ENCODE results near the gene CGRRF1.

CGRRF1 gene

DNA sequence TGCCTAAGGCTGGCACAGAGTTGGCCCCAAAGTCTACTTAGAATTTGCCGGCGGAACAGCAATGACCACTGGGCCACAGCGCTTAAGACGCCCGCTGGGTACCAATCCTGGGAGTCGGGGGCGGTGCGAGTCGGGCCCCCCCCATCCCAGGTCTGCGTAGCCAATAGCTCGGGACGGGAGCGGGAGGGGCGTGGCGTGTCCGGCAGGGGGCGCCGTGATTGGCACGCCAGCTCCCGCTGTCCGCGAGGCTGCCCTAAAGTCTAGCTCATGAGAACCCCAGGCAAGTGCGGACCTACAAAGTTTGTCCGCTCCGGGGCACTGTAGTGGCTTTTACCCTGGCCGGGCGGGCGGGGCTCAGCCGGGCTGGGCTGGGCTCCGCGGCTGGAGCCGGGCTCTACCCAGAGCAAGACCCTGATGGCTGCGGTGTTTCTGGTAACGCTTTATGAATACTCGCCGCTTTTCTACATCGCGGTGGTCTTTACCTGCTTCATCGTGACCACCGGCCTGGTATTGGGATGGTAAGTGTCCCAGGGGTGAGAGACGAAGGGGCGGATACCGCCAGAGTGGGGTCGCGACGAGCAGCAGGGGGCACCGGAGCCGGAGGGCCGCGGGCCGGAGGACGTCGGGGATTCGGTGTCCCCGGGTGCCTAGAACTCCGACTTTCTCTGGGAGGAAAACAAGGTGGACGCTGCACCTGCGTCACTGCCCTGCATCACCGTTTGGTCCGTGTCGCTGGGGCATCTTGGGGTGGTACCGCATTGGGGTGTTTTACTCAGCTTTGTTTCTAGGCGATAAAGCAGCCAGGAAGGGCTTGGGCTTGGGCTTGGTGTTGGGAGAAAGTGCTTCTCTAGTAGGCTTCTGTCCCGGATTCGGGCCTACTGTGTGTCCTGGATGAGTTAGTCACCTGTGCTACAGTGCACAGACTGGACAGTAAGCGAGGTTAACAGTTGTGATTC, at the start of gene CGRRF1:
Gene CGRRF1 (plus strand): TSS at position 361 of the 956 bp plus-strand sequence. CDS start 54 bp downstream, at position 415.
- Histone ChIP-seq H3K27ac (ENCODE audit: low read length) (peak within 1 kb of the TSS; percentile 78), H3K9ac (ENCODE audit: low read length) (peak within 1 kb of the TSS; percentile 88), H3K36me3 (ENCODE audit: control insufficient read depth, low read depth, low read length) (no peaks in the 10 kb centered on the region), H3K4me1 (ENCODE audit: control insufficient read depth, low read depth, low read length) (no peaks in the 10 kb centered on the region), H3K27me3 (ENCODE audit: control insufficient read depth, insufficient read depth, low read length) (no peaks in the 10 kb centered on the region), H3K4me3 (ENCODE audit: low read length) (peak within 1 kb of the TSS; percentile 99), H3K9me3 (ENCODE audit: control insufficient read depth, low read depth, low read length) (no peaks in the 10 kb centered on the region)

GRCh38 chr14:54462048-54462447, 47.7 kb upstream of the CGRRF1 start:
- H3K27ac ChIP-seq (ENCODE audit: low read length), result no peak overlapping the region
- no peaks in the 10 kb centered on the region for H3K4me1 ChIP-seq (ENCODE audit: control insufficient read depth, low read depth, low read length)
- H3K9me3 ChIP-seq (ENCODE audit: control insufficient read depth, low read depth, low read length), result no peaks in the 10 kb centered on the region
- H3K4me3 ChIP-seq (ENCODE audit: low read length), result no peak overlapping the region
- H3K27me3 ChIP-seq (ENCODE audit: control insufficient read depth, insufficient read depth, low read length), result no peaks in the 10 kb centered on the region
- H3K9ac ChIP-seq (ENCODE audit: low read length), result no peak overlapping the region
- no peaks in the 10 kb centered on the region for H3K36me3 ChIP-seq (ENCODE audit: control insufficient read depth, low read depth, low read length)

DNA sequence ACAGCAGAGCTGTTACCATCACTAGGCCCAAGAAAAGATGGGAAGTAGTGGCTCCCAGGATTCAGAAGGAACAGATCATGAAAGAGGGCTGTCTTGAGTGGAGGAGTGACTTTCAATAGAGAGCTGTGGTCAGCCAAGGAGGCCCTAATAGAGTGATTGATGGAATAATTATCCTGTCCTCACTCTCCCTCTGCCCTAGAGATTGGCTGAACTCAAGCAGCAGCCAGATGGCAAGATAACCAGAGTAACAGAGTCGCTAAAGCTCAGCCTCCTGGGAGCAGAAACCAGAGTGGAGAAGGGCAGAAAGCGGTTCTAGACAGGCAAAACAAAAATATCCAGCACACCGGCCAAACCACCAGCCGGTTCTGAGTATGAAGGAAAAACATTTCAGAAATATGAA, 44.1 kb upstream of the CGRRF1 start:
- Histone ChIP-seq H3K9ac (ENCODE audit: low read length) (no peak overlapping the region), H3K4me1 (ENCODE audit: control insufficient read depth, low read depth, low read length) (no peaks in the 10 kb centered on the region), H3K36me3 (ENCODE audit: control insufficient read depth, low read depth, low read length) (no peaks in the 10 kb centered on the region), H3K4me3 (ENCODE audit: low read length) (no peak overlapping the region), H3K27ac (ENCODE audit: low read length) (no peak overlapping the region), H3K27me3 (ENCODE audit: control insufficient read depth, insufficient read depth, low read length) (no peaks in the 10 kb centered on the region), H3K9me3 (ENCODE audit: control insufficient read depth, low read depth, low read length) (no peaks in the 10 kb centered on the region)

DNA sequence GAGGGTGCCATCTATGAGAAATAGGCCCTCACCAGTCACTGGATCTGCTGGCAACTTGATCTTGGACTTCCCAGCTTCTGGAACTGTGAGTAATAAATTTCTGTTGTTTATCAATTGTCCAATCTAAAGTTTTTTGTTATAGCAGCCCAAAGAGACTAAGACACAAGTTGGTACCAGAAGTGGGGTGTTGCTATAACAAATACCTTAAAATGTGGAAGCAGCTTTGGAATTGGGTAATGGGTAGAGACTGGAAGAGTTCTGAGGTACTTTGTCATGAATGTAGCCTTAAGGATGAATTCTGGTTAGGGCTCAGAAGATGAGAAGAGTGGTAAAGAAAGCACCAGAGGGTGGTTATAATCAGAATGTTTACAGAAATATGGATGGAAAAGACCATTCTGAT, 42.4 kb upstream of the CGRRF1 start:
- Histone ChIP-seq H3K9ac (ENCODE audit: low read length) (no peak overlapping the region), H3K27ac (ENCODE audit: low read length) (no peak overlapping the region), H3K27me3 (ENCODE audit: control insufficient read depth, insufficient read depth, low read length) (no peaks in the 10 kb centered on the region), H3K4me1 (ENCODE audit: control insufficient read depth, low read depth, low read length) (no peaks in the 10 kb centered on the region), H3K9me3 (ENCODE audit: control insufficient read depth, low read depth, low read length) (no peaks in the 10 kb centered on the region), H3K4me3 (ENCODE audit: low read length) (no peak overlapping the region), H3K36me3 (ENCODE audit: control insufficient read depth, low read depth, low read length) (no peaks in the 10 kb centered on the region)

GRCh38 chr14:54470701-54471100, 39.0 kb upstream of the CGRRF1 start:
- no peaks in the 10 kb centered on the region for H3K4me1 ChIP-seq (ENCODE audit: control insufficient read depth, low read depth, low read length)
- H3K9ac ChIP-seq (ENCODE audit: low read length), result no peak overlapping the region
- no peaks in the 10 kb centered on the region for H3K27me3 ChIP-seq (ENCODE audit: control insufficient read depth, insufficient read depth, low read length)
- no peak overlapping the region for H3K27ac ChIP-seq (ENCODE audit: low read length)
- H3K4me3 ChIP-seq (ENCODE audit: low read length), result no peak overlapping the region
- H3K36me3 ChIP-seq (ENCODE audit: control insufficient read depth, low read depth, low read length), result no peaks in the 10 kb centered on the region
- no peaks in the 10 kb centered on the region for H3K9me3 ChIP-seq (ENCODE audit: control insufficient read depth, low read depth, low read length)

GRCh38 chr14:54471641-54472040, 38.1 kb upstream of the CGRRF1 start:
- no peaks in the 10 kb centered on the region for H3K27me3 ChIP-seq (ENCODE audit: control insufficient read depth, insufficient read depth, low read length)
- H3K4me1 ChIP-seq (ENCODE audit: control insufficient read depth, low read depth, low read length), result no peaks in the 10 kb centered on the region
- no peaks in the 10 kb centered on the region for H3K9me3 ChIP-seq (ENCODE audit: control insufficient read depth, low read depth, low read length)
- peaks cover 2% of the 10 kb centered on the region for H3K36me3 ChIP-seq (ENCODE audit: control insufficient read depth, low read depth, low read length)
- H3K27ac ChIP-seq (ENCODE audit: low read length), result no peak overlapping the region
- H3K4me3 ChIP-seq (ENCODE audit: low read length), result no peak overlapping the region
- no peak overlapping the region for H3K9ac ChIP-seq (ENCODE audit: low read length)

GRCh38 chr14:54472315-54472714, 37.4 kb upstream of the CGRRF1 start:
- no peaks in the 10 kb centered on the region for H3K9me3 ChIP-seq (ENCODE audit: control insufficient read depth, low read depth, low read length)
- peaks cover 5% of the 10 kb centered on the region for H3K36me3 ChIP-seq (ENCODE audit: control insufficient read depth, low read depth, low read length)
- H3K4me3 ChIP-seq (ENCODE audit: low read length), result no peak overlapping the region
- no peaks in the 10 kb centered on the region for H3K27me3 ChIP-seq (ENCODE audit: control insufficient read depth, insufficient read depth, low read length)
- H3K9ac ChIP-seq (ENCODE audit: low read length), result no peak overlapping the region
- H3K27ac ChIP-seq (ENCODE audit: low read length), result no peak overlapping the region
- no peaks in the 10 kb centered on the region for H3K4me1 ChIP-seq (ENCODE audit: control insufficient read depth, low read depth, low read length)

DNA sequence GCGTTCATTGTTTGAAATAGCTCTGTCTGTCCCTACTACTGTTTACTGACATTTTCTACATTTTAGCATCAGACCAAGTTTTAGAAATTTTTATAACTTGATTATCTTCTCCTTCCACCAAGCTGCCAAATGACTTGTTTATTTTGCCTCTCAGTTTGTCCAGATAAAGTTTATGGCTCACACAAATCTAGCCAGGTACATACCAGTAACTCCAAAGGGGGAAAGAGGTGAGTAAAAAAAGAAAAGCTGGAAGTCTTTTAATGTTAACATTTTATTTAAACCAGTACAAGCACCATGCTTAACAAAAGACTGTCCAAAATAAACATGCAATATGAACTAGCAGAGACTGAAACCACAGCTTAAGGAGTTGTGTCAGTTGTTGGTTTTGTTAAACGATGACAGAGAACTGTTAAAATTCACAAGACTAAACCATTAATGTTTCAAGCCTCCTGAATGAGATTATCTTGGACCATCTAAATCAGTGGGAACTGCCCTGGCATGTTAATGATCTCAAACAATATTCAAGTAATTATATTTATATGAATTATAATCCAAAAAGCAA, 35.4 kb upstream of the CGRRF1 start:
- H3K9me3 ChIP-seq (ENCODE audit: control insufficient read depth, low read depth, low read length), result no peaks in the 10 kb centered on the region
- no peaks in the 10 kb centered on the region for H3K27me3 ChIP-seq (ENCODE audit: control insufficient read depth, insufficient read depth, low read length)
- H3K27ac ChIP-seq (ENCODE audit: low read length), result no peak overlapping the region
- H3K4me1 ChIP-seq (ENCODE audit: control insufficient read depth, low read depth, low read length), result no peaks in the 10 kb centered on the region
- peaks cover 18% of the 10 kb centered on the region for H3K36me3 ChIP-seq (ENCODE audit: control insufficient read depth, low read depth, low read length)
- H3K4me3 ChIP-seq (ENCODE audit: low read length), result no peak overlapping the region
- H3K9ac ChIP-seq (ENCODE audit: low read length), result no peak overlapping the region

DNA sequence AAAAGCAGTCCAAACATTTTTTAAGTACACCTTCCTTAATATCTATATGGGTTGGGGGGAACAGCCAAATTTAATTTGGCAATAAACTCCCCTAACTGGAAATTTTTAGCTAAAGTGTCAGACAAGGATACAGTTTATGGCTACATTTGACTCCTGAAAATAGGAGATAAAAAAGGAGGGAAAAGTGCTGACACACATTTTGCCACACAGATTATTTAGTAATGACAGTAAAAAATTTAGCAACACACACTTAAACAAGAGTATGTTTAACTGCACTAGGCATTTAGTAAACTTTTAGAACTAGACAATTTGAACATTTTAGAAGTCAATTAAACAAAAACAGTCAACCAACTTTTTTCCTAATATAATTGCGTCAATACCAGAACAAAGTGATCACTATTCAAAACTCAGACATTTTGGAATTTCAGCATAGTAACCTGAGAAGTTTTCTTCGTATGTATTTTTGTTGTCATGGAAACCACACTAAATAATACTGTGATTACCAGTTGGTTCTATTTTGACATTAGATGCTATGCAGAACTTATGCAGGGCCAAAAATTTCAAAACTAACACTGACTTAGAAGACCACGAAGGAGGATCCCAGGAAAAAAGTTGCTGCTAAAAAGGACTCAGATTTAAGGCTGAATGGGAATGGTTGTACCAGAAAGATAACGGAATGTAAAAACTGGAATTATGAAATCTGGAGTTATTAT, 34.4 kb upstream of the CGRRF1 start:
- no peak overlapping the region for H3K27ac ChIP-seq (ENCODE audit: low read length)
- H3K36me3 ChIP-seq (ENCODE audit: control insufficient read depth, low read depth, low read length), result peaks cover 26% of the 10 kb centered on the region
- H3K27me3 ChIP-seq (ENCODE audit: control insufficient read depth, insufficient read depth, low read length), result no peaks in the 10 kb centered on the region
- H3K9me3 ChIP-seq (ENCODE audit: control insufficient read depth, low read depth, low read length), result no peaks in the 10 kb centered on the region
- no peak overlapping the region for H3K4me3 ChIP-seq (ENCODE audit: low read length)
- H3K4me1 ChIP-seq (ENCODE audit: control insufficient read depth, low read depth, low read length), result no peaks in the 10 kb centered on the region
- H3K9ac ChIP-seq (ENCODE audit: low read length), result no peak overlapping the region

- Histone ChIP-seq H3K27ac (ENCODE audit: low read length) (no peak overlapping the region), H3K36me3 (ENCODE audit: control insufficient read depth, low read depth, low read length) (peaks cover 31% of the 10 kb centered on the region), H3K9ac (ENCODE audit: low read length) (no peak overlapping the region), H3K4me1 (ENCODE audit: control insufficient read depth, low read depth, low read length) (no peaks in the 10 kb centered on the region), H3K27me3 (ENCODE audit: control insufficient read depth, insufficient read depth, low read length) (no peaks in the 10 kb centered on the region), H3K4me3 (ENCODE audit: low read length) (no peak overlapping the region), H3K9me3 (ENCODE audit: control insufficient read depth, low read depth, low read length) (no peaks in the 10 kb centered on the region)
These were observed 33.8 kb upstream of the CGRRF1 start for GRCh38 chr14:54475911-54476310.

- no peak overlapping the region for H3K4me3 ChIP-seq (ENCODE audit: low read length)
- H3K9me3 ChIP-seq (ENCODE audit: control insufficient read depth, low read depth, low read length), result no peaks in the 10 kb centered on the region
- no peak overlapping the region for H3K9ac ChIP-seq (ENCODE audit: low read length)
- H3K36me3 ChIP-seq (ENCODE audit: control insufficient read depth, low read depth, low read length), result peaks cover 52% of the 10 kb centered on the region
- no peak overlapping the region for H3K27ac ChIP-seq (ENCODE audit: low read length)
- H3K4me1 ChIP-seq (ENCODE audit: control insufficient read depth, low read depth, low read length), result no peaks in the 10 kb centered on the region
- no peaks in the 10 kb centered on the region for H3K27me3 ChIP-seq (ENCODE audit: control insufficient read depth, insufficient read depth, low read length)
These were observed 31.0 kb upstream of the CGRRF1 start for GRCh38 chr14:54478636-54479215.
